Measurements from ENCODE around the gene APOBEC3C. TPM values are rescaled to one million over a fixed set of nuclear protein-coding genes. Genes with fewer than 3 reads are reported as not detected.
"Not testable (repeated sequence)": the region's sequence is repeated elsewhere in the genome, so short reads cannot be mapped to it uniquely, and the experiment has no call there.

APOBEC3C gene
- total RNA-seq, 1 experiment from 2014 or later, result 12.7 TPM

DNA sequence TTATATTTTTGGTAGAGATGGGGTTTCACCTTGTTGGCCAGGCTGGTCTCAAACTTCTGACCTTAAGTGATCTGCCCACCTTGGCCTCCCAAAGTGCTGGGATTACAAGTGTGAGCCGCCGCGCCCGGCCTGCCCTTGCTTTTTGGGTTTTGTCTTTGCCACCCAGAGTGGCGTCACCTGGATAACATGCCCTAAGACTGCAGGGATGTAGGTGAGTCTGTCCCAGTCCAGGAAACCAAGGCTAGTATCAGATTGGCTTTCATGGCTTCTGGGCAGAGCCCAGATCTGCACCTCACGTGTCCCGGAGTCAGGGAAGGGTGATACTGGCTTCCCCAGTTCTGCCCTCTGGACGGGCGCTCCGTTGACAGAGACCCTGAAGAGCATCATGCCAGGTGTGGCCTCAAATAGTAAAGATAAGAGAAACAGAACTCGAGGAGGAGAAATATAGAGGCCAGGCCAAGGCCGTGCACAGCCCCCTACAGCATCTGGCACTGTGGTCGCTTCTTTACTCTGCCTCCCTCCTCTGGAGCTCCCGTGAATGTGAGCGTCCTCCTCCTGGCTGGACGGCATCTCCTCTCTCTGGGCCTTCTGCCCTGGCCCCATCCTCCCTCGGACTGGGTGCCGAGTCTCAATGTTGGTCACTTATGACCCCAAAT is 39.8 kb upstream of the APOBEC3C start:
- H3K27me3 ChIP-seq (ENCODE audit: control insufficient read depth, insufficient read depth, low read length), result no peaks in the 10 kb centered on the region
- no peak for ATAC-seq
- H3K9me3 ChIP-seq (ENCODE audit: control insufficient read depth, insufficient read depth, low read depth, low read length), result no peaks in the 10 kb centered on the region
- POLR2A ChIA-PET, result no interaction called here
- DNase-seq (ENCODE audit: low read depth, low spot score), result no peak
- TF ChIP-seq, protein P1, sequence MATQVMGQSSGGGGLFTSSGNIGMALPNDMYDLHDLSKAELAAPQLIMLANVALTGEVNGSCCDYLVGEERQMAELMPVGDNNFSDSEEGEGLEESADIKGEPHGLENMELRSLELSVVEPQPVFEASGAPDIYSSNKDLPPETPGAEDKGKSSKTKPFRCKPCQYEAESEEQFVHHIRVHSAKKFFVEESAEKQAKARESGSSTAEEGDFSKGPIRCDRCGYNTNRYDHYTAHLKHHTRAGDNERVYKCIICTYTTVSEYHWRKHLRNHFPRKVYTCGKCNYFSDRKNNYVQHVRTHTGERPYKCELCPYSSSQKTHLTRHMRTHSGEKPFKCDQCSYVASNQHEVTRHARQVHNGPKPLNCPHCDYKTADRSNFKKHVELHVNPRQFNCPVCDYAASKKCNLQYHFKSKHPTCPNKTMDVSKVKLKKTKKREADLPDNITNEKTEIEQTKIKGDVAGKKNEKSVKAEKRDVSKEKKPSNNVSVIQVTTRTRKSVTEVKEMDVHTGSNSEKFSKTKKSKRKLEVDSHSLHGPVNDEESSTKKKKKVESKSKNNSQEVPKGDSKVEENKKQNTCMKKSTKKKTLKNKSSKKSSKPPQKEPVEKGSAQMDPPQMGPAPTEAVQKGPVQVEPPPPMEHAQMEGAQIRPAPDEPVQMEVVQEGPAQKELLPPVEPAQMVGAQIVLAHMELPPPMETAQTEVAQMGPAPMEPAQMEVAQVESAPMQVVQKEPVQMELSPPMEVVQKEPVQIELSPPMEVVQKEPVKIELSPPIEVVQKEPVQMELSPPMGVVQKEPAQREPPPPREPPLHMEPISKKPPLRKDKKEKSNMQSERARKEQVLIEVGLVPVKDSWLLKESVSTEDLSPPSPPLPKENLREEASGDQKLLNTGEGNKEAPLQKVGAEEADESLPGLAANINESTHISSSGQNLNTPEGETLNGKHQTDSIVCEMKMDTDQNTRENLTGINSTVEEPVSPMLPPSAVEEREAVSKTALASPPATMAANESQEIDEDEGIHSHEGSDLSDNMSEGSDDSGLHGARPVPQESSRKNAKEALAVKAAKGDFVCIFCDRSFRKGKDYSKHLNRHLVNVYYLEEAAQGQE (IDR thresholded peaks at IDR 0.05; ENCODE audit: insufficient read depth in 1 of 2, low read depth in 2 of 2, low read length in 1 of 2), result no peak
- TF ChIP-seq TCF7L2 (IDR thresholded peaks at IDR 0.05; ENCODE audit: low read depth, low read length) (no peak), POLR2AphosphoS5 (IDR thresholded peaks at IDR 0.05; ENCODE audit: low read depth, low read length) (no peak), SIN3A (IDR thresholded peaks at IDR 0.05; ENCODE audit: borderline replicate concordance, insufficient read depth, low read depth, low read length) (no peak)
- TF ChIP-seq, protein P2, sequence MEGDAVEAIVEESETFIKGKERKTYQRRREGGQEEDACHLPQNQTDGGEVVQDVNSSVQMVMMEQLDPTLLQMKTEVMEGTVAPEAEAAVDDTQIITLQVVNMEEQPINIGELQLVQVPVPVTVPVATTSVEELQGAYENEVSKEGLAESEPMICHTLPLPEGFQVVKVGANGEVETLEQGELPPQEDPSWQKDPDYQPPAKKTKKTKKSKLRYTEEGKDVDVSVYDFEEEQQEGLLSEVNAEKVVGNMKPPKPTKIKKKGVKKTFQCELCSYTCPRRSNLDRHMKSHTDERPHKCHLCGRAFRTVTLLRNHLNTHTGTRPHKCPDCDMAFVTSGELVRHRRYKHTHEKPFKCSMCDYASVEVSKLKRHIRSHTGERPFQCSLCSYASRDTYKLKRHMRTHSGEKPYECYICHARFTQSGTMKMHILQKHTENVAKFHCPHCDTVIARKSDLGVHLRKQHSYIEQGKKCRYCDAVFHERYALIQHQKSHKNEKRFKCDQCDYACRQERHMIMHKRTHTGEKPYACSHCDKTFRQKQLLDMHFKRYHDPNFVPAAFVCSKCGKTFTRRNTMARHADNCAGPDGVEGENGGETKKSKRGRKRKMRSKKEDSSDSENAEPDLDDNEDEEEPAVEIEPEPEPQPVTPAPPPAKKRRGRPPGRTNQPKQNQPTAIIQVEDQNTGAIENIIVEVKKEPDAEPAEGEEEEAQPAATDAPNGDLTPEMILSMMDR (IDR thresholded peaks at IDR 0.05), result no peak
- no peaks in the 10 kb centered on the region for H3K36me3 ChIP-seq (ENCODE audit: control insufficient read depth, insufficient read depth, low read length)
- in situ Hi-C loops (cut with HindIII; ENCODE audit: low pct_unique_long_range_greater_than_20kb, low sequenced_read_pairs) (no loop called here), intact Hi-C loops (cut with micrococcal nuclease; ENCODE audit: unreplicated experiment) (no loop called here)
- no peak overlapping the region for H3K27ac ChIP-seq (ENCODE audit: low read length)
- H3K4me3 ChIP-seq (ENCODE audit: low read depth in 2 of 2, low read length in 2 of 2), result no peak overlapping the region
- no TSS peak for BruUV-seq (replicated peaks)
- no peaks in the 10 kb centered on the region for H3K4me1 ChIP-seq (ENCODE audit: control insufficient read depth, insufficient read depth, low read length)
- CTCF ChIA-PET, result interaction anchor here (0.6 kb wide), 1 partner anchor 24 kb away, joined by 6 read pairs; no protein-coding TSS in a partner anchor

DNA sequence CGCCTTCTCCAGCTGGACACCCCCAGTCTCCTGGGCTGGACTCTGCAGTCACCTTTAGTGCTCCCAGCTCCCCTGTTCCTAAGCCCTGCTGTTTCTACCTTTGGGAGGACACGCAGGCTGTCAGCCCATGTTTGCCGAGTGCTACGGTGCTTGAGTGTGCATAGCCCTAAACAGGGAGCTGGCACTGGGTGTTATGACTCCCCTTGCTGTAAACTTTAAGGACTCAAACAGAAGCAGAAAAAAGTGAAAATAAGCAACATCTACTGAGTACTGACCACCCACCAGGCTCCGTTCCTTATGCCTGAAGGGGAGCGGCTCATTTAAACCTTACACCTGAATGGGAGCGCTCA is 39.3 kb upstream of the APOBEC3C start:
- Histone ChIP-seq H3K27ac (ENCODE audit: low read length) (no peak overlapping the region), H3K9me3 (ENCODE audit: control insufficient read depth, insufficient read depth, low read depth, low read length) (no peaks in the 10 kb centered on the region), H3K4me3 (ENCODE audit: low read depth in 2 of 2, low read length in 2 of 2) (no peak overlapping the region), H3K4me1 (ENCODE audit: control insufficient read depth, insufficient read depth, low read length) (no peaks in the 10 kb centered on the region), H3K36me3 (ENCODE audit: control insufficient read depth, insufficient read depth, low read length) (no peaks in the 10 kb centered on the region), H3K27me3 (ENCODE audit: control insufficient read depth, insufficient read depth, low read length) (no peaks in the 10 kb centered on the region)
- in situ Hi-C loops (cut with HindIII; ENCODE audit: low pct_unique_long_range_greater_than_20kb, low sequenced_read_pairs) (no loop called here), intact Hi-C loops (cut with micrococcal nuclease; ENCODE audit: unreplicated experiment) (no loop called here)
- TF ChIP-seq SIN3A (IDR thresholded peaks at IDR 0.05; ENCODE audit: borderline replicate concordance, insufficient read depth, low read depth, low read length) (no peak), POLR2AphosphoS5 (IDR thresholded peaks at IDR 0.05; ENCODE audit: low read depth, low read length) (no peak), TCF7L2 (IDR thresholded peaks at IDR 0.05; ENCODE audit: low read depth, low read length) (no peak)
- TF ChIP-seq, protein P2 (IDR thresholded peaks at IDR 0.05), result no peak
- TF ChIP-seq, protein P1 (IDR thresholded peaks at IDR 0.05; ENCODE audit: insufficient read depth in 1 of 2, low read depth in 2 of 2, low read length in 1 of 2), result no peak
- no peak for ATAC-seq
- CTCF ChIA-PET, result interaction anchor here (0.6 kb wide), 1 partner anchor 24 kb away, joined by 6 read pairs; no protein-coding TSS in a partner anchor
- BruUV-seq (replicated peaks), result no TSS peak
- no peak for DNase-seq (ENCODE audit: low read depth, low spot score)
- POLR2A ChIA-PET, result no interaction called here

DNA sequence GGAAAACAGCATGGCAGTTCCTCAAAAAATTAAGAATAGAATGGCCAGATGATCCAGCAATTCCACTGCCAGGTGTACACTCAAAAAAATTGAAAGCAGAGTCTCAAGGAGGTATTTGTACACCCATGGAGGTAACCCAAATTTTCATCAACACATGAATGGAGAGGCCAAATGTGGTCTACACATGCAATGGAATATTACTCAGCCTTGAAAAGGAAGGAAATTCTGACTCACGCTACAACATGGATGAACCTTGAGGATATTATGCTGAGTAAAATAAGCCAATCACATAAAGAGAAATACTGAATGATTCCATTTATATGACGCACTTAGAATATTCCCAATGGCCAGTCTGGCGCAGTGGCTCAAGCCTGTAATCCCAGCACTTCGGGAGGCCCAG is 36.8 kb upstream of the APOBEC3C start:
- H3K4me1 ChIP-seq (ENCODE audit: control insufficient read depth, insufficient read depth, low read length); H3K36me3 ChIP-seq (ENCODE audit: control insufficient read depth, insufficient read depth, low read length); intact Hi-C loops (cut with micrococcal nuclease; ENCODE audit: unreplicated experiment); CTCF ChIA-PET; H3K27me3 ChIP-seq (ENCODE audit: control insufficient read depth, insufficient read depth, low read length); in situ Hi-C loops (cut with HindIII; ENCODE audit: low pct_unique_long_range_greater_than_20kb, low sequenced_read_pairs); H3K4me3 ChIP-seq (ENCODE audit: low read depth in 2 of 2, low read length in 2 of 2); H3K9me3 ChIP-seq (ENCODE audit: control insufficient read depth, insufficient read depth, low read depth, low read length); DNase-seq (ENCODE audit: low read depth, low spot score); BruUV-seq (replicated peaks); H3K27ac ChIP-seq (ENCODE audit: low read length); ATAC-seq; POLR2A ChIA-PET: not testable (repeated sequence)
